Rectal smooth muscle tissue (tissue), 1 donor: Measurements from ENCODE around the gene PCDHGA8.
"Not testable (repeated sequence)": the region's sequence is repeated elsewhere in the genome, so short reads cannot be mapped to it uniquely, and the experiment has no call there.

Experiments used
- H3K27ac ChIP-seq: one replicate; pipeline ENCODE4 v1.7.0; 2013; ENCODE audit warnings: low read depth, low read length, inconsistent platforms
- H3K27me3 ChIP-seq: one replicate; pipeline ENCODE4 v1.7.0; 2013; ENCODE audit warnings: low read length; ENCODE audit not compliant: control insufficient read depth, insufficient read depth
- H3K36me3 ChIP-seq: one replicate; pipeline ENCODE4 v1.7.0; 2013; ENCODE audit warnings: low read length; ENCODE audit not compliant: control insufficient read depth, insufficient read depth
- H3K4me1 ChIP-seq: one replicate; pipeline ENCODE4 v1.7.0; 2013; ENCODE audit warnings: low read length; ENCODE audit not compliant: control insufficient read depth, insufficient read depth
- H3K4me3 ChIP-seq: one replicate; pipeline ENCODE4 v1.7.0; 2013; ENCODE audit warnings: low read length
- H3K9ac ChIP-seq: one replicate; pipeline ENCODE4 v1.7.0; 2013; ENCODE audit warnings: low read length

The PCDHGA8 gene

GRCh38 chr5:141392429-141393198, at the start of gene PCDHGA8:
Gene PCDHGA8, plus strand, starts transcription at chr5:141392633. Its CDS starts 181 bp downstream, at chr5:141392814.
- no peaks in the 10 kb centered on the region for H3K4me1 ChIP-seq

GRCh38 chr5:141342773-141343172, 49.7 kb upstream of the PCDHGA8 start:
- H3K4me3 ChIP-seq: no peak overlapping the region
- no peaks in the 10 kb centered on the region for H3K27me3 ChIP-seq
- H3K36me3 ChIP-seq: no peaks in the 10 kb centered on the region
- H3K27ac ChIP-seq: no peak overlapping the region
- no peak overlapping the region for H3K9ac ChIP-seq
- no peaks in the 10 kb centered on the region for H3K4me1 ChIP-seq

More at GRCh38 chr5:141392429-141393198, at the start of gene PCDHGA8:
- H3K9ac ChIP-seq: no peak within 1 kb of the TSS
- no peak within 1 kb of the TSS for H3K27ac ChIP-seq
- H3K27me3 ChIP-seq: no peaks in the 10 kb centered on the region
- peak within 1 kb of the TSS; percentile 29 for H3K4me3 ChIP-seq
- H3K36me3 ChIP-seq: no peaks in the 10 kb centered on the region

- H3K36me3 ChIP-seq: no peaks in the 10 kb centered on the region
- no peaks in the 10 kb centered on the region for H3K4me1 ChIP-seq
- H3K27ac ChIP-seq: no peak within 1 kb of the TSS
- H3K27me3 ChIP-seq: no peaks in the 10 kb centered on the region
- no peak within 1 kb of the TSS for H3K9ac ChIP-seq
- no peak within 1 kb of the TSS for H3K4me3 ChIP-seq
These were observed 49.0 kb upstream of the PCDHGA8 start, which contains the start of gene PCDHGA3 for GRCh38 chr5:141343242-141343952. Gene PCDHGA3, plus strand, starts transcription at chr5:141343829. Its CDS starts 205 bp downstream, at chr5:141344034.

GRCh38 chr5:141343953-141344463, 48.4 kb upstream of the PCDHGA8 start:
- Histone ChIP-seq H3K4me1 (no peaks in the 10 kb centered on the region), H3K27ac (no peak overlapping the region), H3K4me3 (no peak overlapping the region), H3K36me3 (no peaks in the 10 kb centered on the region), H3K27me3 (no peaks in the 10 kb centered on the region), H3K9ac (no peak overlapping the region)

- Histone ChIP-seq H3K36me3 (no peaks in the 10 kb centered on the region), H3K9ac (no peak overlapping the region), H3K27ac (no peak overlapping the region), H3K4me3 (no peak overlapping the region), H3K4me1 (no peaks in the 10 kb centered on the region), H3K27me3 (no peaks in the 10 kb centered on the region)
These were observed 47.1 kb upstream of the PCDHGA8 start for GRCh38 chr5:141345327-141345726.

GRCh38 chr5:141346017-141346416, 46.4 kb upstream of the PCDHGA8 start:
- not testable (repeated sequence) for H3K27ac ChIP-seq, H3K27me3 ChIP-seq, H3K4me1 ChIP-seq, H3K36me3 ChIP-seq, H3K4me3 ChIP-seq, H3K9ac ChIP-seq

- H3K4me1 ChIP-seq: no peaks in the 10 kb centered on the region
- no peak within 1 kb of the TSS for H3K9ac ChIP-seq
- H3K36me3 ChIP-seq: no peaks in the 10 kb centered on the region
- no peaks in the 10 kb centered on the region for H3K27me3 ChIP-seq
- peak within 1 kb of the TSS; percentile 52 for H3K4me3 ChIP-seq
- H3K27ac ChIP-seq: no peak within 1 kb of the TSS
These were observed 42.4 kb upstream of the PCDHGA8 start, which contains the start of gene PCDHGB1 for GRCh38 chr5:141349917-141350619. Gene PCDHGB1, plus strand, starts transcription at chr5:141350099. Its CDS starts 162 bp downstream, at chr5:141350261.

GRCh38 chr5:141351591-141351990, 40.8 kb upstream of the PCDHGA8 start:
- Histone ChIP-seq H3K27ac (no peak overlapping the region), H3K4me3 (no peak overlapping the region), H3K4me1 (no peaks in the 10 kb centered on the region), H3K27me3 (no peaks in the 10 kb centered on the region), H3K36me3 (no peaks in the 10 kb centered on the region), H3K9ac (no peak overlapping the region)

- peak within 1 kb of the TSS; percentile 29 for H3K4me3 ChIP-seq
These were observed 37.4 kb upstream of the PCDHGA8 start, which contains the start of gene PCDHGA4 for GRCh38 chr5:141354900-141355469. Gene PCDHGA4, plus strand, starts transcription at chr5:141355021. Its CDS starts 87 bp downstream, at chr5:141355108.

GRCh38 chr5:141355641-141356040, 36.8 kb upstream of the PCDHGA8 start:
- Histone ChIP-seq H3K36me3 (no peaks in the 10 kb centered on the region), H3K27ac (no peak overlapping the region), H3K27me3 (no peaks in the 10 kb centered on the region), H3K4me1 (no peaks in the 10 kb centered on the region), H3K9ac (no peak overlapping the region), H3K4me3 (peak overlapping the region; percentile 29)

More at GRCh38 chr5:141354900-141355469, 37.4 kb upstream of the PCDHGA8 start, which contains the start of gene PCDHGA4:
- no peaks in the 10 kb centered on the region for H3K27me3 ChIP-seq
- H3K27ac ChIP-seq: no peak within 1 kb of the TSS
- H3K36me3 ChIP-seq: no peaks in the 10 kb centered on the region
- H3K9ac ChIP-seq: no peak within 1 kb of the TSS
- H3K4me1 ChIP-seq: no peaks in the 10 kb centered on the region

GRCh38 chr5:141356133-141356532, 36.3 kb upstream of the PCDHGA8 start:
- no peak overlapping the region for H3K4me3 ChIP-seq

More at GRCh38 chr5:141356133-141356532, 36.3 kb upstream of the PCDHGA8 start:
- H3K9ac ChIP-seq: no peak overlapping the region
- no peaks in the 10 kb centered on the region for H3K36me3 ChIP-seq
- H3K27ac ChIP-seq: no peak overlapping the region
- H3K27me3 ChIP-seq: no peaks in the 10 kb centered on the region
- H3K4me1 ChIP-seq: no peaks in the 10 kb centered on the region
